K562 (cell line): ENCODE results near the gene VEGFB. TPM values are rescaled to one million over a fixed set of nuclear protein-coding genes. Genes with fewer than 3 reads are reported as not detected.

Source experiments
- BRD9 ChIP-seq: fragments of 450-650 bp; IDR thresholded peaks from 2 replicates; pipeline ENCODE4 v1.6.1; 2018; ENCODE audit warnings: low read depth; ENCODE audit not compliant: partially characterized antibody
- CHD1 ChIP-seq: fragments of 200-600 bp; sonication (generic); IDR thresholded peaks from one replicate; pipeline ENCODE4 v1.6.1; 2012; ENCODE audit warnings: mild to moderate bottlenecking, moderate library complexity, low read length, inconsistent platforms
- CHD4 ChIP-seq: fragments of 200-600 bp; sonication (generic); IDR thresholded peaks from 3 replicates; pipeline ENCODE4 v1.6.1; 2012; ENCODE audit warnings: low read depth, mild to moderate bottlenecking, mixed read lengths, low read length, inconsistent platforms; ENCODE audit not compliant: insufficient read depth, insufficient replicate concordance, poor library complexity, severe bottlenecking
- CTBP1 ChIP-seq: fragments of 450-650 bp; IDR thresholded peaks from 2 replicates; pipeline ENCODE4 v1.6.1; 2016; ENCODE audit warnings: borderline replicate concordance
- CUX1 ChIP-seq: fragments of 200-800 bp; sonication (Bioruptor generic); IDR thresholded peaks from 2 replicates; pipeline ENCODE4 v1.6.1; 2016; ENCODE audit warnings: missing genetic modification characterization, missing compliant biosample characterization
- JUND ChIP-seq, 2 experiments: IDR thresholded peaks; 2 replicates in 1 of 2; 3 replicates in 1 of 2; pipeline ENCODE4 v1.6.1; 2011; ENCODE audit warnings: borderline replicate concordance in 2 of 2, low read depth in 2 of 2, low read length in 2 of 2, improper control_type of control experiment in 1 of 2, missing biosample characterization in 1 of 2, missing genetic modification characterization in 1 of 2, missing genetic modification reagents in 1 of 2
- KLF13 ChIP-seq: fragments of 450-650 bp; IDR thresholded peaks from 2 replicates; pipeline ENCODE4 v1.6.1; 2016; ENCODE audit warnings: missing genetic modification characterization, low read depth, mild to moderate bottlenecking, missing compliant biosample characterization, moderate library complexity, borderline replicate concordance
- NEUROD1 ChIP-seq: fragments of 150-350 bp; IDR thresholded peaks from 2 replicates; pipeline ENCODE4 v1.6.1; 2014; ENCODE audit warnings: borderline replicate concordance, low read length, low read depth; ENCODE audit not compliant: partially characterized antibody
- PTBP1 ChIP-seq: fragments of 200-400 bp; formaldehyde crosslinking; IDR thresholded peaks from 2 replicates; pipeline ENCODE4 v1.6.1; 2017; ENCODE audit warnings: low read depth, low read length
- RCOR1 ChIP-seq, 2 experiments: IDR thresholded peaks; 2 replicates each; pipeline ENCODE4 v1.6.1; 2012; ENCODE audit warnings: low read depth in 2 of 2, low read length in 2 of 2, borderline replicate concordance in 1 of 2, improper control_type of control experiment in 1 of 2
- RFX7 ChIP-seq: fragments of 250-450 bp; sonication (Bioruptor Pico); IDR thresholded peaks from 2 replicates; pipeline ENCODE4 v1.5.1; 2021; ENCODE audit warnings: mild to moderate bottlenecking
- SAP30 ChIP-seq: fragments of 200-600 bp; sonication (generic); IDR thresholded peaks from 2 replicates; pipeline ENCODE4 v1.6.1; 2012; ENCODE audit warnings: borderline replicate concordance, low read depth, mild to moderate bottlenecking, moderate library complexity, low read length, control low read depth, inconsistent platforms; ENCODE audit not compliant: insufficient read depth, poor library complexity, severe bottlenecking
- SMARCA5 ChIP-seq: fragments of 450-650 bp; IDR thresholded peaks from 2 replicates; pipeline ENCODE4 v1.6.1; 2016
- SOX6 ChIP-seq: fragments of 450-650 bp; IDR thresholded peaks from 2 replicates; pipeline ENCODE4 v1.6.1; 2014; ENCODE audit warnings: mild to moderate bottlenecking
- TAF15 ChIP-seq: fragments of 200-400 bp; formaldehyde crosslinking; IDR thresholded peaks from 2 replicates; pipeline ENCODE4 v1.6.1; 2017; ENCODE audit warnings: mild to moderate bottlenecking, low read depth, low read length, moderate library complexity
- YY1 ChIP-seq, 3 experiments: IDR thresholded peaks; 2 replicates each; pipeline ENCODE4 v1.6.1; 2011; ENCODE audit warnings: low read length in 2 of 3, mild to moderate bottlenecking in 2 of 3, moderate library complexity in 2 of 3, borderline replicate concordance in 1 of 3, control low read depth in 1 of 3, low read depth in 1 of 3; ENCODE audit not compliant: insufficient read depth in 3 of 3, insufficient replicate concordance in 2 of 3, control insufficient read depth in 1 of 3, insufficient read length in 1 of 3; ENCODE audit errors: extremely low read depth in 1 of 3
- polyA plus RNA-seq, 8 experiments: library from polyadenylated mRNA; depleted of rRNA in 4 of 8; stranded (reverse) in 5 of 8; unstranded in 3 of 8; fragments of >200 nt; fragmentation: Nextera tagmentation in 2 of 8; fragmentation: Illumina TruSeq in 1 of 8; extraction: Ambion mirVana in 2 of 8; extraction: Trizol in 1 of 8; gene quantifications; 2 replicates each; pipeline versions ENCODE4 v1.2.1 to v1.2.3, GENCODE V29; 2011 to 2014; ENCODE audit warnings: inconsistent platforms in 1 of 8, missing spikeins in 1 of 8
- total RNA-seq, 7 experiments: library from RNA; depleted of rRNA in 6 of 7; stranded (reverse); fragments of >200 nt in 6 of 7; fragmentation: Illumina TruSeq in 2 of 7; extraction: Trizol in 2 of 7; gene quantifications; 2 replicates each; pipeline versions ENCODE4 v1.2.1 to v1.2.3, GENCODE V29; 2011 to 2021; ENCODE audit warnings: low replicate concordance in 1 of 7
- TF ChIP-seq, protein P1 (sequence below), 2 experiments: fragments of 450-650 bp in 1 of 2; sonication (generic) in 1 of 2; formaldehyde crosslinking in 1 of 2; IDR thresholded peaks in 1 of 2; conservative IDR thresholded peaks in 1 of 2; 2 replicates each; pipeline versions ENCODE4 v1.6.1 to v1.8.1; 2016 to 2023; ENCODE audit warnings: mild to moderate bottlenecking in 2 of 2, moderate library complexity in 2 of 2, inconsistent platforms in 1 of 2, missing genetic modification reagents in 1 of 2

The VEGFB gene
- total and polyA plus RNA-seq, 9 of the 15 experiments (the other 6 are each of a cell fraction or from before 2014, with no cell fraction given), result 11.0 to 83.4 (median 25.7) TPM

DNA sequence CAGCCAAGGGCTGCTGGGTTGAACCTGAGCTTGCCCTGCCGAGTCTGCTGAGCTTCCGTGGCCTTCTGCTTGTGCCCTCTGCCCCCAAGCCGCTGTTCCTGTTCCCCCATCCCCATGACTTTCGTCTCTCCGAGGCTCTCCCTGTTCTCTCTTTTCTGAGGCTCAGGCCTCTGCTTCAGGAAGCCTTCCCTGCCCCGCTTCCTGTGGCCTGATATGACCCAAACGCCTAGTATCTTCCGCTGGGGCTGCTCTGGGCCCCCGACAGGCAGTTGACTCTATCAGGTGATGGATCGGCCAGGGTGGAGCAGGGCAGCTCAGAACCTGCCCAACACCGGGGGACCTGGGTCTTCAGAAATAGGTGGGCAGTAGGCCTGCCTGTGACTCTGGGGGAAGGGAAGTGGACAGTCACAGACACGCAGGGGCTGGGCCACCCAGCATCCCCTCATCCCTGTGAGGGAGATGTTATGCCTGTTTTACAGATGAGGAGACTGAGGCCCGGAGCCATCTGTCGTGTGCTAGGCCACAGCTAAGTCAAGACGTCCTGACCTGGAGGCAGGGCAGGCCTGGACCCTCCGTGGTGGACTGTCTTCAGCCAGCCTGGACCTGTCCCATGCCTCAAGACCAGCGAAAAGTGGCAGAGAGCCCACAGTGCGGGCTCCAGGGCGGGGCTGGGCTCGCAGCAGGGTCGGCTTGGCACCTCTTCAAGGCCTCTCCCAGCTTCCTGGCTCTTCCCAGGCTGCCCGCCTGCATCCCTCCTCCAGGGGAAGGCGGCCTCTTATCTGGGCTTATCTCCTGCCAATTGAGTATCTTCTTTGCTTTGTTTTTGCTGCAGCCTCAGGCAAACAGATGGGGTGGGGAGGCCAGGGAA lies 33.9 kb downstream of the VEGFB start (continued):
- TF ChIP-seq, protein P1, sequence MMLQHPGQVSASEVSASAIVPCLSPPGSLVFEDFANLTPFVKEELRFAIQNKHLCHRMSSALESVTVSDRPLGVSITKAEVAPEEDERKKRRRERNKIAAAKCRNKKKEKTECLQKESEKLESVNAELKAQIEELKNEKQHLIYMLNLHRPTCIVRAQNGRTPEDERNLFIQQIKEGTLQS (IDR thresholded peaks at IDR 0.05), result no peak
- TF ChIP-seq, protein P1 (CRISPR knock-in tag; conservative IDR thresholded peaks at IDR 0.05), result no peak
- TF ChIP-seq SMARCA5, result peak; percentile 55; the same call in 1 of the 2 replicates
- TF ChIP-seq NEUROD1, result peak; percentile 28
- TF ChIP-seq KLF13 (tag), result no peak
- no peak for TF ChIP-seq BRD9
- TF ChIP-seq RCOR1 (IDR thresholded peaks at IDR 0.05; ENCODE audit: borderline replicate concordance in 1 of 2, low read depth in 2 of 2, low read length in 2 of 2), result peak; percentile 21 to 43; a peak in 1 of 4 replicates
- peak in 1 of 3 experiments; percentile 6 for TF ChIP-seq YY1 (IDR thresholded peaks at IDR 0.05; ENCODE audit: borderline replicate concordance in 1 of 3, control insufficient read depth in 1 of 3, extremely low read depth in 1 of 3, insufficient read depth in 3 of 3, insufficient read length in 1 of 3, insufficient replicate concordance in 2 of 3, low read depth in 1 of 3, low read length in 2 of 3)
- peak; percentile 35; the same call in 1 of the 2 replicates for TF ChIP-seq CTBP1
- TF ChIP-seq CHD4, result peak; percentile 67
- 0 out of 2 replicates have a peak, but pooled peaks have one; percentile 35 for TF ChIP-seq PTBP1
- TF ChIP-seq SAP30, result no peak
- TF ChIP-seq CUX1 (CRISPR knock-in tag), result 0 out of 2 replicates have a peak, but pooled peaks have one; percentile 32
- no peak for TF ChIP-seq TAF15
- peak; percentile 69 for TF ChIP-seq CHD1
- TF ChIP-seq SOX6, result peak; percentile 16; the same call in 1 of the 2 replicates
- TF ChIP-seq RFX7 (CRISPR knock-in tag), result no peak
- TF ChIP-seq JUND (IDR thresholded peaks at IDR 0.05; ENCODE audit: borderline replicate concordance, low read depth, low read length), result 0 out of 2 replicates have a peak, but pooled peaks have one; percentile 2
- no peak; the same call in 2 of the 3 replicates for TF ChIP-seq JUND (tag; IDR thresholded peaks at IDR 0.05; ENCODE audit: borderline replicate concordance, low read depth, low read length)
